ENCODE measurements around the gene ADGRB2. TPM values are rescaled to one million over a fixed set of nuclear protein-coding genes. Genes with fewer than 3 reads are reported as not detected.

Gene ADGRB2
- total RNA-seq (2014; rRNA removed; shearing (Covaris generic)) = 1.2 and 2.2 TPM in 2 replicates

GRCh38 chr1:31764312-31765040, at the start of gene ADGRB2:
TSS of gene ADGRB2 (minus strand) at chr1:31764340. CDS start at chr1:31757221, 7,119 bp downstream.
- DNase-seq (ENCODE audit: low spot score) = no peak

GRCh38 chr1:31812158-31812829, 48.2 kb upstream of the ADGRB2 start:
- no peak for DNase-seq (ENCODE audit: low spot score)

- no peak for DNase-seq (ENCODE audit: low spot score)
These were observed 47.5 kb upstream of the ADGRB2 start for GRCh38 chr1:31811605-31812004.

GRCh38 chr1:31809698-31810097, 45.6 kb upstream of the ADGRB2 start:
- no peak for DNase-seq (ENCODE audit: low spot score)

- DNase-seq (ENCODE audit: low spot score) = no peak
These were observed 43.3 kb upstream of the ADGRB2 start for GRCh38 chr1:31807273-31808048.

GRCh38 chr1:31805318-31805717, 41.2 kb upstream of the ADGRB2 start:
- no peak for DNase-seq (ENCODE audit: low spot score)

- no peak for DNase-seq (ENCODE audit: low spot score)
These were observed 40.0 kb upstream of the ADGRB2 start for GRCh38 chr1:31804098-31804497.

GRCh38 chr1:31803610-31804009, 39.5 kb upstream of the ADGRB2 start:
- no peak for DNase-seq (ENCODE audit: low spot score)

GRCh38 chr1:31802190-31803150, 38.3 kb upstream of the ADGRB2 start:
- DNase-seq (ENCODE audit: low spot score) = no peak

GRCh38 chr1:31801458-31801857, 37.3 kb upstream of the ADGRB2 start:
- DNase-seq (ENCODE audit: low spot score) = no peak

GRCh38 chr1:31800674-31800967, 36.5 kb upstream of the ADGRB2 start:
- no peak for DNase-seq (ENCODE audit: low spot score)

- no peak for DNase-seq (ENCODE audit: low spot score)
These were observed 35.9 kb upstream of the ADGRB2 start for GRCh38 chr1:31799895-31800673.

- no peak for DNase-seq (ENCODE audit: low spot score)
These were observed 35.2 kb upstream of the ADGRB2 start for GRCh38 chr1:31799196-31799894.

- DNase-seq (ENCODE audit: low spot score) = no peak
These were observed 34.5 kb upstream of the ADGRB2 start for GRCh38 chr1:31798433-31799195.

- DNase-seq (ENCODE audit: low spot score) = no peak
These were observed 33.9 kb upstream of the ADGRB2 start for GRCh38 chr1:31798086-31798432.

- no peak for DNase-seq (ENCODE audit: low spot score)
These were observed 33.1 kb upstream of the ADGRB2 start for GRCh38 chr1:31797216-31797615.

- no peak for DNase-seq (ENCODE audit: low spot score)
These were observed 32.6 kb upstream of the ADGRB2 start for GRCh38 chr1:31796707-31797106.

GRCh38 chr1:31795801-31796621, 31.9 kb upstream of the ADGRB2 start:
- no peak for DNase-seq (ENCODE audit: low spot score)

Data from HT-29 (cell line).